ENCODE measurements around the gene IKZF5.

Gene IKZF5, protein sequence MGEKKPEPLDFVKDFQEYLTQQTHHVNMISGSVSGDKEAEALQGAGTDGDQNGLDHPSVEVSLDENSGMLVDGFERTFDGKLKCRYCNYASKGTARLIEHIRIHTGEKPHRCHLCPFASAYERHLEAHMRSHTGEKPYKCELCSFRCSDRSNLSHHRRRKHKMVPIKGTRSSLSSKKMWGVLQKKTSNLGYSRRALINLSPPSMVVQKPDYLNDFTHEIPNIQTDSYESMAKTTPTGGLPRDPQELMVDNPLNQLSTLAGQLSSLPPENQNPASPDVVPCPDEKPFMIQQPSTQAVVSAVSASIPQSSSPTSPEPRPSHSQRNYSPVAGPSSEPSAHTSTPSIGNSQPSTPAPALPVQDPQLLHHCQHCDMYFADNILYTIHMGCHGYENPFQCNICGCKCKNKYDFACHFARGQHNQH

DNA sequence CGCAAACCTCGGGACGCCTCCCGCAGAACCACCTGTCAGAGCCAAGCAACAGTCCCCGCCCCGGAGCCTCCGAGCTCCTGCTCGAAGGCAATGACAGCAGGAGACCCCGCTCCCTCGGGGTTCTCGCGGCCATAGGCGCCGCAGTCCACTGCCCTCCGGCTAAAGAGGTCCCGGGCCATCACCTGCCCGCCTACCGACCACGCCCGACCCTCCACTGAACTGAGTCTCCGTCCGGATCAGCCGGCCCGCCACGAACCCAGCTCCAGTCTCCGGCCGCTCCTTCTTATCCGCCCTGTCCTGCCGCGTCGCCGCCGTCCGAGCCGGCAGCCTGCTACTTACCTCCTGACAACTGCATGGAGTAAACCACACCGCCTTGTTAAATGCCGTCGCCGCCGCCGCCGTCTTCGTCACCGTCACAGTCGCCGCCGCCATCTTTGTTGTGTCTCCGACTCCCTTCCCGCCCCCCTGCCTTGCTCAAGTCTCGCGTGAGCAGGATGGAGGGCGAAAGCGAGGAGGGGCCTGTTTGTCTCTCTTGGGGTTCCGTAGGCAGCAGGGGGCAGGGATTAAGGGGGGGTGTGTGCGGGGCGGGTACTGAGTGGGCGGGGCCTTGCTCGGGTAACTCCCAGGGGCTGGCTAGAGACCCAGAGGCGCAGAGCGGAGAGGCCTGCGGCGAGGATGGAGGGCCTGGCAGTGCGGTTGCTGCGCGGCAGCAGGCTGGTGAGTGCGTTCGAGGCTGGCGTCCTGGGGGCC, at the start of gene IKZF5, which contains the start of gene ACADSB:
Gene IKZF5, minus strand, starts transcription at position 441 of the 750 bp plus-strand sequence. CDS start 10,170 bp downstream, outside the sequence.
Gene ACADSB, plus strand, starts transcription at position 652 of the 750 bp plus-strand sequence. Its CDS starts 24 bp downstream, at position 676.
- peak; percentile 96 for DNase-seq (ENCODE audit: low read depth)

DNA sequence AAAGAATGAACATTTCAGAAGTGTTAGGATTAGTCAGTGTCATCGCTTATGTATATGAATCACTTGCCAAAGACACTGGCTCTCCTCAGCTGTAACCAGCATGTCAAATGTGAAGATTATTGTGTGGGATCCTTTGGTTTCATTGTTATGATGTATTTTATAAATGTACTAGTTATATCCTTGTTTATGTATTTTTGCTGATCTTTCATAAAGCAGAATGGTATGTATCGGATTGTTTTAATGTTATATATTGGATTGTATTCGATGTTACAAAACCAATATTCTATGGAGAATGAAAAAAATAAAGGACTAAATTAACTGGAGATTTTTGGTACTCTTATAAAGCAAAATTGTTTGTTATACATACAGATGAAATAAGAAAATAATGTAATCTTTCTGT, 49.4 kb upstream of the IKZF5 start:
- no peak for DNase-seq (ENCODE audit: low read depth)

DNA sequence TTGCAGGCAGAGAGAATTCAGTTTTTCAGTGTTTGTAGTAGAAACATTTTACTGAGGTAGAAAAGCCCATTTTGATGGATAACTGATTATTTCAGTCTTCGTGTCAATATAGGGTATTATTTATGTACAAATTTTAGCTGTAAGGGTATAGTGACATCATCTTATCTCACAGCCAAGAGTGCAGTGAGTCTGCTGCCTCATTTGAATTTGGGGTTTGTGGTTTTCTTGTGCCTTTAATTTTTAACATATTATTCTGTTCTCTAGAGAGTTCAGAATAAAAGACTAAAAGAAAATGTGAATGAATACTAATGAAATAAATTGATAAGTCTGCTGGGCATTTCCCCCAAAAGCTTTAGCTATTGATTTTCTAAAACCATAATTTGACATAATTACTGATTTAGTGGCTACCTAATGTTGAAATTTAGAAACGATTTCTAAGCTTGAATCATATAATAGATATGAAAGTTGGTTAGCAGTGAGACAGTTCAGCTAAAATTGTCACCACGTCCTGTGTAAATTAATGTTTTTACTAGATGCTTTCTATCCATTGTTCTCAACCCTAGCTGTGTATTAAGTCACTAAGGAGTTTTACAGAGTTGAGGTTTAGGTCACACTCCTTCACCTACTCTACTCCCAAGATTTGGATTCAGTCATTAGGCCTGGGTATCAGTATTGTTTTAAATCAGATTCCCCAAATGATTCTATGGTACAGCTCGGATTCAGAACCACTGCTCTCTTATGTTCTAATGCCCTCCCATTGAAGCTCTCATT, 37.6 kb upstream of the IKZF5 start:
- no peak for DNase-seq (ENCODE audit: low read depth)

DNA sequence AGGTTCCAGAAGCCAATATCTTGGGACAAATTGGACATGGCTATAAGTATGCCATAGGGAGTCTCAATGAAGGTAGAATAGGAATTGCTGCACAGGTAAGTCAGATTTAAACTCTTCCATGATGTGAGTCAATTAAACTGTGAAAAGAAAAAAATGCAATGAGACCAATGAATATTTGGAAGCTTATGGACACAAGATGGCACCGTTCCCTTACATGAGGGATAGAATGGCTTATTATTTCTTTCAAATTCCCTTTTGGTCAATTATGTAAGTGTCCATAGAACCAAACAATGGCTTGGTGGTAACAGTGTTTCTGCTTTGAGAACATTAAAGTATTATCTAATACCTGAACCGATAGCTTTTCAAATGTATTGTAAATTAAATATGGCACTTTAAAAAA, 35.8 kb upstream of the IKZF5 start:
- DNase-seq (ENCODE audit: low read depth) = no peak

DNA sequence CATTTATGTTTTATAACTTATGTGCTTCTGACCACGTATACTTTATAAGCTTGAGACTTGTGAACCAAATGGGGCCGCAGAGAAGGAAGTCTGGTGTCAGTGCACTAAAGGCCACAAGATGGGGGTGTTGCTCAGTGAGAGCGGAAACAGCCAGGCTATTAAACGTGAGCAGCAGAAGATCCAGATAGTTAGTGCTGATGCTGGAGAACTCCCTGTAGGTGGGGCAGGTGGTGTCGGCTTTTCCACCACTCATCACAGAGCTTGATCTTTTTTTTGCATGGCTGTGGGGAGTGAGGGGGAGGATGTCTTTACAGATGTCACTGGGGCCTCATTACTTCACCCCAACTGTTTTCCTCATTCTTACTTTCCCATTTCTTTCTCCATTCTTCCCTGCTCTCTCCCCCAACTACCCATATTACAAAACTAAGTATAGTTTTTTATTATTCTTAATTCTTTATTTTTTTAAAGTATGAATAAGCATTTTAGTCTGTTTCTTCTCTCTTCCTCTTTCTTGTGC, 34.9 kb upstream of the IKZF5 start:
- DNase-seq (ENCODE audit: low read depth) = peak; percentile 40

DNA sequence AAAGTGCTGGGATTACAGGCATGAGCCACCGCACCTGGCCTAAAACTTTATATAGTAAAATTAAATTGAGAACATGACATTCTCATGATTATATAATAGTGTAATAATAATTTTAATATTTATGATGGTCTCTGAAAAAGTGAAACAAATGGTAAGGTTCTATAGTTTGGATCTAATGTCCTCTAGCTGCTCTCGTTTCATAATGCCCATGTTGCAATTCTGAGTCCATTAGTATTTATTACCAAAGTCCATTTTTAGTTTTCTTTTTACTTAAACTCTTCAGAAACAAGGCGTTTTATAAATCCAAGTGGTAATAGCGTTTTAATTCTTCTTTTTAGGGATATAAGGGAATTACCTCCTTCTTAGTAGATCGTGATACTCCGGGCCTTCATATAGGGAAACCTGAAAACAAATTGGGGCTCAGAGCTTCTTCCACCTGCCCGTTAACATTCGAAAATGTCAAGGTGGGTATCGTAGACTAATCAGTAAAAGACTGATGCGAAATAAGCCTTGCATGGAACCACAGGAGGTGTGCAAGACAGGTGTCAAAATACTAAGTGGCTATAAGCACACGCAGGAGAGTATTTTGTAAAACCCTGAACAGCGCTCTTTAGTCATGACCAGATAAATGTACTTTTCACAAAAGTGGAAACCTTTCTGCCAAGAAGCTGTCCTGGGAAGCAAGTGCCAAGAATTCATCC, 34.3 kb upstream of the IKZF5 start:
- DNase-seq (ENCODE audit: low read depth) = no peak

DNA sequence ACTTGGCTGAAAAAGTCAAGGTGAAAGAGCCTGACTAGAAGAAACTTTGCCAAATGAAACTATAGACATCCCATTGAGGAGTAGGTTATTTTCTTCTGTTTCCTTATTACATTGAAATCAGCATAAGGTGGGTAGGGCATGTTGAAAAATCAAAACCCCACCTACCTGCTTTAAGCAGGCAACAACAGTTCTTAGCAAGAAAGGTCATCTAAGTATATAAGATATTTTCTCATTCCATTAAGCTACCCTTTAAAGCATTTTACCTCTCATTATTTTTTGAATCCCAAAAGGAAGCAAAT, 31.0 kb upstream of the IKZF5 start:
- DNase-seq (ENCODE audit: low read depth) = no peak

DNA sequence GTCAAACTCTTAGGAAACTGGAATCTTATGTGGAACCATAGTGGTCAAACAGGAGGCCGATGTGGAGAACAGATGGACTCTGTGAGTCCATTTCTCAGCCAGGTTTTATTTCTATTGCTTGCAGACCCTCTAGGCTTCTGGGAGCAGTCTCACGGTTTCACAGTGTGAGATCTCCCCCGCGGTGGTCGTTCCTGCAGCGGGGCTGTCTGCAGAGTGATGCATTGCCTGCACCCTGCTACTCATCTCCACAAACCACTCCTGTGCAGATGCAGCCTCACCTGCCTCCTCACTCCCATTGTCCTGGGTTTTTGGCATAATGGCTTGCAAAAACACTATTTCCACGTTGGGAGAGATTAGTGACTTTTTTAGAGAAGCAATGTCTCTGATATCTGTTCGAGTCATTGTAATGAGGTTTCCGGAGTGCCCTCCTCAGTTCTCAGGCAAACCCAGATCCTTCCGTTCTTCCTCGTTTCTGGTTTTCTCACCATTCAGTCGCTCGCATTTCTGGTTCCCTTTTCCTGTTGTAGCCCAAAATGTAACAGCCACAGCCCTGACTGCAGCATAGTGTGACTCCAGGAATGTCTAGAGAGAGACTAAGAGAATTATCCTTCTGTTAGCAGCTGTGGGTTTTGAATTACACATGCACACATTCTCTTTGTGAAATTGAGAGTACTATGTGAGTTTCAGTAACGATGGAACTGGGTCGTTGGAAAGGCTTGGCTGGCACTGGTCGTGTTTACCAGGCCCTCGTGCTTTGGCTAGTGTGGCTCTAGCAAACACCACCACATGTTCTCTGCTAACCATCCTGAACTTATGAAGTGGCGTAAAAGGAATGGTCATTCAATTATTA, 30.4 kb upstream of the IKZF5 start:
- DNase-seq (ENCODE audit: low read depth) = no peak

DNA sequence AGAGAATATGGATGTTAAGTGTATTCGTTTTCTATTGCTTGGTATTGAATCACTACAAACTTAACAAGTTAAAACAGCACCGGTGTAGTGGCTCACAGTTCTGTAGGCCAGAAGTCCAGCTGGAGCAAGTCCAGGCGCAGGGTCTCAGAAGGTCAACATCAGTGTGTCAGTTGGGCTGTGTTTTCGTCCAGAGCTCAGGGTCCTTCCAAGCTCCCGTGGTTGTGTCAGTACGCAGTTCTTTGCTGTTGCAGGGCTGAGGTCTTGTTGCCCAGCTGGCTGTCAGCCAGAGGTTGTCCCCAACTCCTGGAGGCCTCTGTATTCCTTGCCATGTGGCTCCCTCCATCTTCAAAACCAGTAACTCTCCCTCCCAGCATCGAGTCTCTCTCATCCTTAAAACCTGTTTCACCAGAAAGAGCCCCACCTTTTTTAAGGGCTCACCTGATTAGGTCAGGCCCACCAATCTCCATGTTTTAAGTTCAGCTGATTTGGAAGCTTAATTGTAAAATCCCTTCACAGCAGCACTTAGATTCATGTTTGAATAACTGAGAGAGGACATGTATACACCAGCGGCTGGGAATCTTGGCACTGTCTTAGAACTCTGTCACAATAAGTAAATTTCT, 27.0 kb upstream of the IKZF5 start:
- DNase-seq (ENCODE audit: low read depth) = no peak

DNA sequence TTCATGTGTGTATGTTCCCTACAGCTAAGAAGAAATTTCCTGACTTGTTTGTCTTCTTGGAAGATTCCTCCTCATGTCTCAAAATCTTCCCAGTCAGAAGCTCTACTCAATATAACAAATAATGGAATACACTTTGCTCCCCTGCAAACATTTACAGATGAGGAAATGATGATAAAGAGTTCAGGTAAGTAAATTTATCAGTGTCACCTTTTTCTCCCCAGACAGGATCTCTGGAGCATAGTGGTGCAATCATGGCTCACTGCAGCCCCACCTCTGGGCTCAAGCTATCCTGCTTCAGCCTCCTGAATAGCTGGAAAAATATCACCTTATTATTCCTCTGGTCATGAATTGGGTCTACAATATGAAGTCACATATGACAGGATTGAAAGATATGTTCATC, 25.7 kb upstream of the IKZF5 start:
- DNase-seq (ENCODE audit: low read depth) = no peak

DNA sequence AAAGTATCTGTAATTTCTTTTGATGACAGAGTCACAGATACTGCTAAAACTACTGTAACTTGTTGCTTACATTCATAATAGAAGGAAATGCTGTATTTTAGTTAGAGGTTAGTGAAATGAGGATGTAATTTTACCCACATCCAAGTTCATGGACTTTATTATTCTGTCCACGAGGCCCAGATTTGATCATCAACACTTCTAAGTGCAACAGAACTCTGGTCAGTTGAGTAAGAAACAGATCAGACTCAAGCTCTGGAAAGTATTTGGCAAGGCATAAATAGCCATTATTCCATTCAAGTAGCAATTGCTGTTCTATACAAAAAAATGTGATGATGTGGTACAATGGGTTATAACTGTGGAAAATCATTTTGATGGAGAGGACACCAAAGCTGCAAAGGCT, 22.5 kb upstream of the IKZF5 start:
- DNase-seq (ENCODE audit: low read depth) = no peak

DNA sequence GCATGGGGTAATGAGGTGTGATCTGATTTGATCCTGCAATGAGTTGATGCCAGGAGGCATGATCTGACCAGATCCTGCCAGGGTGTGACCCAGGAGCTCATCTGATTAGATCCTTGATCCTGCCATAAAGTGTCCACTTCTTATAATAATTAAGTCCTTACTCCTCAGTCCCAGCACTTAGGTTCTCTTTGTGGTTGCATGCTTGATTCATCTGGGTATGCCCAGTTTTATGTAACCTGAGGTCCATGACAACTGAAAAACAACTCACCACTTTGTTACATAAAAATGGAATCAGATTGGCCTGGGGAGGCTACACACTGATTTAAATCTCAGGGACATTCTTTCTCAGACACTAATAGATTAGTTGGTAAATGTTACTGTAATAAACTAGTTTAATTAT, 19.3 kb upstream of the IKZF5 start:
- DNase-seq (ENCODE audit: low read depth) = no peak

DNA sequence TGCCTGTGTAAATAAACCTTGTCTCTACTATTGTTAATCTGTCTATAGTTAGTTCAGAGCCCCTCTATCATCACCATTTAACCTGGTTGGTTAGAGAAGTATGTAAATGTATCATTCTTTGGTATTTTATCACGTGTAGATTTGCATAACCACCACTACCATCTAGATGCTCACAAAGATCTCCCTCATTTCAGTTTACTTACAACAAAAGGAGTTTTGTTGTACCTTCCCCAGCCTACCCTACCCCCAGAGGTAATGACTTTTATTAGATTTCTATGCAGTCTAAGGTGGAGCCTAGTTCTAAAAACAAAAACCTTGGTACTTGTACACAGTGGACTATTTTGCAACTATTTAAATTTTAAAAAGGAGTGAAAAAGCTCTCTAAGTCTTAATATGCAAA, 17.7 kb upstream of the IKZF5 start:
- no peak for DNase-seq (ENCODE audit: low read depth)

DNA sequence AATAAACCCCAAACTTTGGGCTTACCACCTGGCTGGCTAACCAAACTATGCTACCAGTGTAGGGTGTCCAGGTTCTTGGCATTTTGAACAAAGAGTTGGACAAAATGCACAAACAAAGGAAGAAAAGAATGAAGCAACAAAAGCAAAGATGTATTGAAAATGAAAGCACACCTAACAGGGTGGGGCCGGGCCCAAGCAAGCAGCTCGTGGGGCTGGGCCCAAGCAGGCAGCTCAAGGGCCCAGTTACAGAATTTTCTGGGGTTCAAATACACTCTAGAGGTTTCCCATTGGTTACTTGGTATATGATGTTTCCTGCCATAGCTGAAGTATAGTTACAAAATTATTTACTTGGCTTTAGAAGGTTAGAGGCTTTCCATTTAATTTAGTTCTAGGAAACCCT, 15.9 kb upstream of the IKZF5 start:
- no peak for DNase-seq (ENCODE audit: low read depth)

DNA sequence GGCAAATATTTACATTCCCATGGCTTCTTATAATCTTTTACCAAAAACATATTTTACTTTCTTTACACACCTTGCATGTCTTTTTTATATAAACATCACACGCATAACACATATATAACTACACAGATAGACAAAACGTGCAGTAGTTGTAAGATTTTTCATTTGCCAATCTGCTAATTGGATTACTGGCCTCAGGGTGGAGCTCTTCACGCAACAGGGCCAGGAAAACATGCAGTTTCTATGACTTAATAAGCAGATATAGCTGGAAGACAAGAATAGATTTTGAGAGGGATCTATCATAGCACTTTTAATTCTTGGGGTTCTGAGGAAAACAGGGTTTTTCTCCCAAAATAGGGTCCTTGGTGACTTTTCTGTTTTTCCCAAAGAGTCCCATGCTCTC, 12.9 kb upstream of the IKZF5 start:
- DNase-seq (ENCODE audit: low read depth) = no peak

DNA sequence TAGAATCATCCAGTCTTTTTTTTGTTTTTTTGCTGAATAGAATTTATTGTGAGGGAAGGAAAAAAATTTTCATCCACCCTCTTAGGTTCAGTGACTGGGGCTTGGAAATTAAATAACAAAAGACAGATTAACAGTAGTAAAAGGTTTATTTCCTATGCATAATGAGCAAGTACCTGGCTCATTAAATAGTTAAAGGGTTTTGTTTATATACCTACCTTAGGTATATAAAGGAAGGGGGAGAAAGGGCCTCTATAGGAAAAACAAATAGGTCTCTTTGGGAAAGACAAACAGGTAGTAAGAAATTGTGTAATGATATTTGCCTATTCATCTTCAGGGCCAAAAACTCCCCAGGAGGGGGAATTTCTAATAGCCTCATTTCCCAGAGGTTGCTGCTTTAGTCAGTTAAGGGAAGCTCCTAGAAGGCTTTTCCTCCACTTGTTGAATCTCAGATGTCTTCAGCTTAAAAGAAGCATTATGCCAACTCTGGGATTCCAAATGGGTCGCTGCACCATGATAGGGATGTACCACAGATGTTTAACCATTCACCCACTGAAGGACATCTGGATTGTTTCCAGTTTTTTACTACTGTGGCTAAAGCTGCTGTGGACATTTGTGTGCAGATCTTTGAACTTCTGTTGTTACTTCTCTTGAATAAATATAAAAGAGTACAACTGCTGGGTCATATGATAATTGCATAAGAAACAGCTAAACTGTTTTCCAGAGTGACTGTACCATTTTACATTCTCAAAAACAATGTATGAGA, 11.5 kb upstream of the IKZF5 start:
- DNase-seq (ENCODE audit: low read depth) = no peak

DNA sequence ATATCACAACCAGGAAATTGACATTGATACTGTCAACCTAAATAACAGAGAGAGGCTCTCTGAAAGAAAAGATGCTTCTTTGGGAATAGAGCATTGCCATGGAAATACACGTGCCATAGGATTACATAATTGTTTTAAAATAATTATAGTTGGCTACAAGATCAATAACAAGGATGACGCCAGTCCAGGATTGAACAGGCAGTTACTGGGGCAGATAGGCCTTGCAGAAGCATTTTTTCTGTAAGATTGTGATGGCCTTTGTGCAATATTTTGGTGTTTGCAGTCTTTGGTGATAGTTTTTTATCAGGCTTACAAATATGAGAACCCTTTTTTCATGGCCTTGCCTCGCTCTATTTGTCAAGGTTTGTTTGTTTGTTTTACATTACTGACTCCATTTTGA, 10.7 kb upstream of the IKZF5 start:
- no peak for DNase-seq (ENCODE audit: low read depth)

DNA sequence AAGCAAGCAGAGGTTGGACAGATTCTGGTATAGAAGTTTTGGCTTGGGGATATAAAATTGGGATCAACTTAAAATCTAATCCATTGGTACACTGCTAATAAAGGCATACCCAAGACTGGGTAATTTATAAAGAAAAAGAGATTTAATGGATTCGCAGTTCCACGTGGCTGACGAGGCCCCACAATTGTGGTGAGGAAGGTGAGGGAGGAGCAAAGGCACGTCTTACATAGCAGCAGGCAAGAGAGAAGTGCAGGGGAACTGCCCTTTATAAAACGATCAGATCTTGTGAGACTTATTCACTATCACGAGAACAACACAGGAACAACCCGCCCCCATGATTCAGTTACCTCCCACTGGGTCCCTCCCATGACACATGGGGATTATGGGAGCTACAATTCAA, 9.9 kb upstream of the IKZF5 start:
- no peak for DNase-seq (ENCODE audit: low read depth)

DNA sequence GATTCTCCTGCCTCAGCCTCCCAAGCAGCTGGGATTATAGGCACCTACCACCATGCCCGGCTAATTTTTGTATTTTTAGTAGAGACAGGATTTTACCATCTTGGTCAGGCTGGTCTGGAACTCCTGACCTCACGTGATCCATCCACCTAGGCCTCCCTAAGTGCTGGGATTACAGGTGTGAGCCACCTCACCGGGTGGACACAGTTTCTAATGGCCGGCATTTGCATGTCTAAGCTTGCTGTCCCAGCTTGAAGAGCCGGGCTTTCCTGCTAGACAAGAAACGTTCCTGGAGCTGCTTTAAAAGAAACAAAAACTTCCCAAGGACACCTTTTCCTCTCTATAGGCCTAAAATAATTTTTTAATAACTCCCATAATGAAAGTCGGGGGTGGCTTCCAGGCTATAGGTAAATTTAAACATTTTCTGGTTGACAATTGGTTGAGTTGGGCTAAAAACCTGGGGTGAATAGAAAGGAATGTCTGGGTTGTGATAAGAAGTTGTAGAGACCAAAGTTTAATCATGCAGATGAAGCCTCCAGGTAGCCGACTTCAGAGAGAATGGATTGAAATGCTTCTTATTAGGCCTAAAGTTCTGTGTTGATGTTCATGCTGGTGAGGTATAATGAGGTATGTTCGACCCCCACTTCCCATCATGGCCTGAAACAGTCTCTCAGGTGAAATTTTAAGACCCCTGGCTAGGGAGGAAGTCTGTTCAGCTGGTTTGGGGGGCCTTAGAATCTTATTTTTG, 9.0 kb upstream of the IKZF5 start:
- no peak for DNase-seq (ENCODE audit: low read depth)
